Activated T-cell treated with anti-CD3 and anti-CD28 coated beads, Interleukin-2, amount 50 U/mL, for 24 hours (primary cell): ENCODE data around the gene WDR4.
"Not testable (repeated sequence)": the region's sequence is repeated elsewhere in the genome, so short reads cannot be mapped to it uniquely, and the experiment has no call there.

Source experiments
- DNase-seq: peaks from one replicate; pipeline ENCODE4 v3.0.0-alpha.2; 2020
- H3K27ac Mint-ChIP-seq: 2 replicates; pipeline ENCODE4 v1.8.0; 2020; ENCODE audit warnings: mild to moderate bottlenecking, mixed read lengths
- H3K27me3 Mint-ChIP-seq: 2 replicates; pipeline ENCODE4 v1.8.0; 2020; ENCODE audit warnings: mixed read lengths
- H3K36me3 Mint-ChIP-seq: 2 replicates; pipeline ENCODE4 v1.8.0; 2020; ENCODE audit warnings: low read depth, mixed read lengths
- H3K4me1 Mint-ChIP-seq: 2 replicates; pipeline ENCODE4 v1.8.0; 2020; ENCODE audit warnings: low read depth, mixed read lengths
- H3K4me3 Mint-ChIP-seq: 2 replicates; pipeline ENCODE4 v1.8.0; 2020; ENCODE audit warnings: mild to moderate bottlenecking, moderate library complexity, mixed read lengths
- H3K9me3 Mint-ChIP-seq: 2 replicates; pipeline ENCODE4 v1.8.0; 2020; ENCODE audit warnings: mixed read lengths

The WDR4 gene

DNA sequence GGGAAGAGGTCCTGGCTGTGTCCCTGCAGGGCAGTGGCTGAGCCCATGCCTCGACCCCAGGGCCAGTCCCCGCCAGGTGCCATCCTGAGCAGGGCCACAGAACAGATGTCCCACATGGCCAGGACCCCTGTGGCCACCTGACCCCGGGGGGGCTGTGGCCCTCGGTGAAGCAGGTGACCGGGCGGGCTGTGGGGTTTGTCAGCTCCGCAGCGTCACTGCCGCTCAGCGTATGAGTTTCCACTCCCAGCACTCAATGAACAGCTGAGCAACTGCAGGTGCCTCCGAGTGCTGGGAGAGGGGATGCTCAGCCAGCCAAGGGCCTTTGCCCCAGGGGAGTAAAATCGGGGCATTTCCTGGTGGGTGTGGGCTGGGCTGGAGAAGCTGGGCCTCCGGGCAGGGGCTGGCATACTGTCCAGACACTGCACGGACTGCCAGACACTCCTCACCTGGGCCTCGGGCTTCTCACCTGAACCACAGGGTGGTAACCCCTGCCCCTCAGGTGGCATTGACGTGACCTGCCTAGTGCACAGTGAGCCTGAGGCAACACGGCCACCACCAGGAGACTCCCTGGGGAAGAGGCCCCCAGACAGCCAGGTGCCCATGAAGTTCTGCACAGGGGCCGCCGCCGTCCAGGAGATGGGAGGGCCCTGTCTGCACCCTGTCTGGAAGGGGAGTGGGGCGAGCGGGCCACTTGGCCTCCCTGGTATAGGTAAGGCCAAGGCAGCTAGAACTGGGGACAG, 37.3 kb downstream of the WDR4 start:
- H3K36me3 Mint-ChIP-seq, result peaks cover 68% of the 10 kb centered on the region
- H3K27me3 Mint-ChIP-seq, H3K4me1 Mint-ChIP-seq, H3K27ac Mint-ChIP-seq, H3K9me3 Mint-ChIP-seq, H3K4me3 Mint-ChIP-seq: not testable (repeated sequence)
- peak; percentile 26 for DNase-seq

GRCh38 chr21:42841156-42841915, 38.0 kb downstream of the WDR4 start:
- no peak overlapping the region for H3K27ac Mint-ChIP-seq
- H3K27me3 Mint-ChIP-seq, result no peaks in the 10 kb centered on the region

GRCh38 chr21:42840411-42841155, 38.8 kb downstream of the WDR4 start:
- H3K36me3 Mint-ChIP-seq, result peaks cover 68% of the 10 kb centered on the region
- H3K4me1 Mint-ChIP-seq, result peaks cover 3% of the 10 kb centered on the region
- DNase-seq, result no peak
- no peak overlapping the region for H3K27ac Mint-ChIP-seq
- no peaks in the 10 kb centered on the region for H3K27me3 Mint-ChIP-seq
- no peaks in the 10 kb centered on the region for H3K9me3 Mint-ChIP-seq
- no peak overlapping the region for H3K4me3 Mint-ChIP-seq

More at GRCh38 chr21:42841156-42841915, 38.0 kb downstream of the WDR4 start:
- DNase-seq, result peak; percentile 22
- Mint-ChIP-seq H3K4me1 (peaks cover 2% of the 10 kb centered on the region), H3K36me3 (peaks cover 68% of the 10 kb centered on the region), H3K9me3 (no peaks in the 10 kb centered on the region), H3K4me3 (no peak overlapping the region)

DNA sequence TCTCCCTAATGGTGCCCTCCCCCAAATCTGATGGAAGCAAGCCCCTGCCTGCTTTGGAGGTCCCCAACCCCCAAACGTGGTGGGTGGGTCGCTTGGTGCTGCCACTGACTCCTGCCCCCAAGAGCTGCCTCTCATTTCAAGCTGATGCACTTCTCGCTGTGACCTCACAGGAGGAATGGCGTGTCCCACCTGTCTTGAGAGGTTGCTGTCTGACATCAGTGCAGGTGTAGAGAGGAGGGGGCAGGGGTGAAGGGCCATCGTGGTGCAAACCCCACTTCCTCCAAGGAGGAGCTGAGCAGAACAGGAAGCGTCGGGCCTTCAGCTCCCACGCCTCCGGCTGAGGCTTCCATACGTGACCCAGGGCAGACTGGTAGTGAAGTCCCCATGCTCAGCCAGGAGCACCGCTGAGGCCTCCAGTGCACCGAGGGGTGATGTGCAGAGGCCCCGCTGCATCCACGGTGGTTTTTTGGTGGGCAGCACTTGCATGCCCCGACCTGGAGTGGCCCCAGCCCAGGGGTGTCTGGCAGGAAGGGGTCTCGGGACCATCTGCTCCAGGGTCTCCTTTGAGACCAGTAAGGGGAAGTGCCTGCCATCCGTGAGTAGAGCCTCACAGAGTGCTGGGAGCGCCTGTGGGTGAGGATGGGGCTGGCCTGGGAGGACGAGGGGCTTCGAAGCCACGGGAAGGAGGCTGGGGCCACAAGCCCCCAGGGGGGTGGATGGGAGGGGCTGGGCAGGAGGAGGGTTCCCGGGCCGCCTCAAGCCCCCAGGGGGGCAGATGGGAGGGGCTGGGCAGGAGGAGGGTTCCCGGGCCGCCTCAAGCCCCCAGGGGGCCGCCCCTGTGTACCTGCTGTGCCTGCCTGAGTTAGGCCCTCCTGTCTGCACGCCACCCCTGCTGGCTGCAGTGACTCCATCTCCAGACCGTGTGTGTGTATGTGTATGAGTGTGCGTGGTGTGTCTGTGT, 39.8 kb downstream of the WDR4 start:
- Mint-ChIP-seq H3K4me3 (no peak overlapping the region), H3K9me3 (no peaks in the 10 kb centered on the region), H3K27ac (peak overlapping the region; percentile 61), H3K36me3 (peaks cover 66% of the 10 kb centered on the region), H3K27me3 (no peaks in the 10 kb centered on the region), H3K4me1 (peaks cover 10% of the 10 kb centered on the region)
- peak; percentile 30 for DNase-seq

DNA sequence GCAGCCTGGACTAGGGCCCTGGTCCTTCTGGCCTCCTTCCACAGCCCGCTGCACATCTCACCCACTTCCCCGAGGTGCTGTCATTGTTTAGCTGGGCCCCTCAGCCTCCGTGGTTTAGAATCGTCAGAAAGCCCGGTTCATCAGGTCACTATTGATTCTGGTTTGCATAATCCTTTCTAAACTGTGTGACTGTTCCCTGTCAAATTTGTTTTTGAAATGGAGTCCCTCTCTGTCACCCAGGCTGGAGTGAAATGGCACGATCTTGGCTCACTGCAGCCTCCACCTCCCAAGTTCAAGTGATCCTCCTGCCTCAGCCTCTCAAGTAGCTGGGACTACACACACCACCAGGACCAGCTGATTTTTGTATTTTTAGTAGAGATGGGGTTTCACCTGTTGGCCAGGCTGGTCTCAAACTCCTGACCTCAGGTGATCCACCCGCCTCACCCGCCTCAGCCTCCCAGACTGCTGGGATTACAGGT, 41.1 kb downstream of the WDR4 start:
- H3K4me1 Mint-ChIP-seq, result peaks cover 22% of the 10 kb centered on the region
- H3K27ac Mint-ChIP-seq, result peak overlapping the region; percentile 66
- not testable (repeated sequence) for H3K27me3 Mint-ChIP-seq, DNase-seq, H3K4me3 Mint-ChIP-seq, H3K9me3 Mint-ChIP-seq
- H3K36me3 Mint-ChIP-seq, result peaks cover 55% of the 10 kb centered on the region

DNA sequence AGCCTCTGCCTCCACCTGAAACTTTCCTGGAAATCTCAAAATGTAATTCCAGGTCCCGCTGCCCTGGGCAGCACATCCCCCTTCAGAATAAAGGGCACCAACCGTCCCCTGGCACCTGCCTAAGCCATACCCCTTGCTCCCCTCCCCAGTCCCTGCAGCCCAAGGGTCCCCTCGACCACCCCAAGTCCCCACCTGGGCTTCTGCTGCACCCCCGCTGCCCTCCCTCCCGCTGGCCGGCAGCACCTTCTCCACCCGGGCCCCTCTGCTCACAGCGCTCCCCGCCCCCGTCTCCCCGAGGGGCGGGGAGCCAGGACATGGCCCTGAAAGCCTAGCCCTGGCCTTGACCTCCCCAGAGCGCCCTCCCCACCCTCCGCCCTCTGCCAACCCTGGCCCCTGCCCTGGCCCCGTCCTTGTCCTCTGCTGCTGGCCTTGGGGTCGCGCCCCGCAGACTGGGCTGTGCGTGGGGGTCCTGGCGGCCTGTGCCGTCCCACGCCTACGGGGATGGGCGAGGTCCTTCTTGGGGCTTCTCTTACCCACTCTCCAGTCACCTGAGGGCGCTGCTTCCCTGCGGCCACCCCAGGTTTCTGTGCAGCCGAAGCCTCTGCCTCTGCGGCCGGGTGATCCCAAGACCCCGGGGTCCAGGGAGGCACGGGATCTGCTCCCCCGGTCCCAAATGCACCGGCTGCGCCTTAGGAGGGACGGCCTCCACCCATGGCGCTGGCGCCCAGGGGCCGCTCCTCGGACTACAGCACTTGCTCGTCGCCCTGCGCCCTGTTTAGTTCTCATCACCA, 41.7 kb downstream of the WDR4 start:
- no peak for DNase-seq
- peaks cover 51% of the 10 kb centered on the region for H3K36me3 Mint-ChIP-seq
- peak overlapping the region; percentile 83 for H3K27ac Mint-ChIP-seq
- H3K4me1 Mint-ChIP-seq, result peaks cover 28% of the 10 kb centered on the region
- H3K27me3 Mint-ChIP-seq, result no peaks in the 10 kb centered on the region
- H3K4me3 Mint-ChIP-seq, result no peak overlapping the region
- H3K9me3 Mint-ChIP-seq, result no peaks in the 10 kb centered on the region

GRCh38 chr21:42836767-42837301, 42.5 kb downstream of the WDR4 start:
- DNase-seq, result no peak
- Mint-ChIP-seq H3K9me3 (no peaks in the 10 kb centered on the region), H3K4me1 (peaks cover 35% of the 10 kb centered on the region), H3K27ac (peak overlapping the region; percentile 83), H3K4me3 (no peak overlapping the region), H3K36me3 (peaks cover 45% of the 10 kb centered on the region), H3K27me3 (no peaks in the 10 kb centered on the region)

DNA sequence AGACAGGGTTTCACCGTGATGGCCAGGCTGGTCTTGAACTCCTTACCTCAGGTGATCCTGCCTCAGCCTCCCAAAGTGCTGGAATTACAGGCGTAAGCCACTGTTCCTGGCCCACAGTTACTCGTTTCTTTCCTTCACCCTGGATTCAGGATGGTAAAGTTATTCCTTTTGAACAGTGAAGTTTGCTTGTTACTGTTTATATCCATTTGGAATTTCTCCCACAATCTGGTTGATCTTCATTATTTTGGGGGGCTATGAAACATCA, 43.0 kb downstream of the WDR4 start:
- H3K4me1 Mint-ChIP-seq, result peaks cover 38% of the 10 kb centered on the region
- peaks cover 45% of the 10 kb centered on the region for H3K36me3 Mint-ChIP-seq
- no peaks in the 10 kb centered on the region for H3K9me3 Mint-ChIP-seq
- H3K4me3 Mint-ChIP-seq, result no peak overlapping the region
- DNase-seq, result no peak
- H3K27me3 Mint-ChIP-seq, result no peaks in the 10 kb centered on the region
- peak overlapping the region; percentile 58 for H3K27ac Mint-ChIP-seq

- Mint-ChIP-seq H3K4me3 (no peak overlapping the region), H3K27me3 (no peaks in the 10 kb centered on the region), H3K36me3 (peaks cover 45% of the 10 kb centered on the region), H3K27ac (peak overlapping the region; percentile 58), H3K9me3 (no peaks in the 10 kb centered on the region), H3K4me1 (peaks cover 42% of the 10 kb centered on the region)
- no peak for DNase-seq
Observed at GRCh38 chr21:42835611-42836401, 43.5 kb downstream of the WDR4 start.

- DNase-seq, result no peak
- Mint-ChIP-seq H3K4me3 (no peak overlapping the region), H3K9me3 (no peaks in the 10 kb centered on the region), H3K27me3 (no peaks in the 10 kb centered on the region), H3K27ac (peak overlapping the region; percentile 57), H3K36me3 (peaks cover 45% of the 10 kb centered on the region), H3K4me1 (peaks cover 44% of the 10 kb centered on the region)
Observed at GRCh38 chr21:42835211-42835610, 44.1 kb downstream of the WDR4 start.

DNA sequence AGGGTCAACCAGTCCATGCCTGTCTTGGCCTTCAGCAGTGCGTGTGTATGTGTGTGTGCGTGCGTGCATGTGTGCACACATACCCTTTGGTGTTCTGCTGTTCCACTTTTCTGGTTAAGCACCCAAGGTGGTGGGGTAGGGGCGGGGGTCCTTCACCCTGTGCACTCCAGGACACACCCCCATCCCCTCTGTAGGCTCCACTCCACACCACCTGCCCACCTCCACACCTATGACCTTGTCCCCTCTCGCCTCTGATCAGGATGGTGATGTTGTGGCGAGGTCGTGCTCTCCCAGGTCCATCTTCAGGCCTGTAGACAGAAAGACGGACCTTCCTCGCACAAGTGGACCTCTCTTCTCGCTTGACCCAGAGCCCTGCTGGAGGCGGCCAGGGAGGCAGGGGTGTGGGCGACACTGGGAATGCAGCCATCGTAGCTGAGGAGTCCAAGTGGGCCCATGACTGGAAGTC, 44.6 kb downstream of the WDR4 start:
- no peaks in the 10 kb centered on the region for H3K27me3 Mint-ChIP-seq
- peaks cover 45% of the 10 kb centered on the region for H3K36me3 Mint-ChIP-seq
- DNase-seq, result no peak
- peak overlapping the region; percentile 57 for H3K27ac Mint-ChIP-seq
- no peaks in the 10 kb centered on the region for H3K9me3 Mint-ChIP-seq
- peaks cover 44% of the 10 kb centered on the region for H3K4me1 Mint-ChIP-seq
- no peak overlapping the region for H3K4me3 Mint-ChIP-seq

- Mint-ChIP-seq H3K27me3 (peaks cover 4% of the 10 kb centered on the region), H3K4me1 (peaks cover 44% of the 10 kb centered on the region), H3K9me3 (no peaks in the 10 kb centered on the region), H3K36me3 (peaks cover 38% of the 10 kb centered on the region), H3K4me3 (no peak overlapping the region), H3K27ac (peak overlapping the region; percentile 79)
- no peak for DNase-seq
Observed at GRCh38 chr21:42833859-42834725, 45.2 kb downstream of the WDR4 start.
